Measurements from ENCODE around the gene PARG. TPM values are rescaled to one million over a fixed set of nuclear protein-coding genes. Genes with fewer than 3 reads are reported as not detected.
"Not testable (repeated sequence)": the region's sequence is repeated elsewhere in the genome, so short reads cannot be mapped to it uniquely, and the experiment has no call there.

The PARG gene
- total RNA-seq (10 to 100 TPM; 25.9 to 45.0 (median 34.5) TPM), polyA plus RNA-seq (1 to 10 TPM; 5.3 to 9.4 (median 5.5) TPM)
- long read RNA-seq, donor 1, partial matches to known transcripts = 6 of 11 reads
- long read RNA-seq, donor 1, other reads (novel, unspliced or antisense) = 5 of 11 reads
- long read RNA-seq, donor 2 = 0 reads

DNA sequence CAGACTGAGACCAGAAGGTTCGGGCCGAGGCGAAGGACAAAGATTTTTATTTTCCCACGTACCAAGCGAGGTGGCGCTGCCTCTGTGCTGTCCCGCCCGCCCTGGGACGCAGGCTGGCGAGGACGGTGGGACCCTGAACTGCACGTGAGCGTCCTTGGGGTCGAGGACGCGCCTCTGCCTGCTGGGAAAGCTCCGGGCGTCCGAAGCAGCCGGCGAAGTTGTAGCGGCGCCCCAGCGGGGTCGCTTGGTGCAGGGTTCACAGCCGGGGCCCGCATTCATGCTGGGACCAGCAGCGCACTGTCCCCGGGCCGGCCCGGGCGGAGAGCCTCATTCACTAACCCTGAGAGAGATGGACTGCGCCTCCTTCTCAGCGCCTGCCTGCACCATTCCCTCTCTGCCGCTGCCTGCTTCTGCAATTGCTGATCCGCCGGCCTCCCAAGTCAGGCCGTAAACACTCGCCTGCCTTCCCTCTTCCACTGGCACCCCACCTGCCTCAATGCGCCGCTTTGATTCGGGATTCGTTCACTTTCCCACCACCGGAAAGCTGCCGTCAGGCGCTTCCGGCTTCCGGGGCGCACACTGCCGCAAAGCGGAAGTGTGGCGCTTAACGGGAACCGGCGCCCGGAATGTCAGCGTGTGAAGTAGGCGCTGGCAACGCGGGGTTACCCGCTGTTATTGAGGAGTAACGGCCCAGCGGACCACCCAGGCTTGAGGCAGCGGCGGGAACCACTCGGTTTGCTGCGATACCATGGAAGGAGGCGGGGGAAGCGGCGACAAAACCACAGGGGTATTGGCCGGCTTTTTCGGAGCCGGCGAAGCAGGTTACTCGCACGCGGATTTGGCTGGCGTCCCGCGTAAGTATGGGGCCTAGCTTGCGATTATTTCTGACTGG is at the start of gene PARG, which contains the start of gene TIMM23B:
Gene PARG (minus strand): TSS at position 581 of the 892 bp plus-strand sequence. CDS start 302 bp downstream, at position 279.
Gene TIMM23B (plus strand): TSS at position 607 of the 892 bp plus-strand sequence. CDS start 142 bp downstream, at position 749.
- peak; percentile 95 for DNase-seq
- H3K27ac ChIP-seq = peak within 1 kb of the TSS; percentile 56 to 87 (median 84)
- peak; percentile 87 to 92 (median 90) for TF ChIP-seq POLR2AphosphoS5 (IDR thresholded peaks at IDR 0.05)
- TF ChIP-seq, protein P1, sequence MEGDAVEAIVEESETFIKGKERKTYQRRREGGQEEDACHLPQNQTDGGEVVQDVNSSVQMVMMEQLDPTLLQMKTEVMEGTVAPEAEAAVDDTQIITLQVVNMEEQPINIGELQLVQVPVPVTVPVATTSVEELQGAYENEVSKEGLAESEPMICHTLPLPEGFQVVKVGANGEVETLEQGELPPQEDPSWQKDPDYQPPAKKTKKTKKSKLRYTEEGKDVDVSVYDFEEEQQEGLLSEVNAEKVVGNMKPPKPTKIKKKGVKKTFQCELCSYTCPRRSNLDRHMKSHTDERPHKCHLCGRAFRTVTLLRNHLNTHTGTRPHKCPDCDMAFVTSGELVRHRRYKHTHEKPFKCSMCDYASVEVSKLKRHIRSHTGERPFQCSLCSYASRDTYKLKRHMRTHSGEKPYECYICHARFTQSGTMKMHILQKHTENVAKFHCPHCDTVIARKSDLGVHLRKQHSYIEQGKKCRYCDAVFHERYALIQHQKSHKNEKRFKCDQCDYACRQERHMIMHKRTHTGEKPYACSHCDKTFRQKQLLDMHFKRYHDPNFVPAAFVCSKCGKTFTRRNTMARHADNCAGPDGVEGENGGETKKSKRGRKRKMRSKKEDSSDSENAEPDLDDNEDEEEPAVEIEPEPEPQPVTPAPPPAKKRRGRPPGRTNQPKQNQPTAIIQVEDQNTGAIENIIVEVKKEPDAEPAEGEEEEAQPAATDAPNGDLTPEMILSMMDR (IDR thresholded peaks at IDR 0.05 in 8 of 11, conservative IDR thresholded peaks at IDR 0.05 in 3 of 11) = peak in 1 of 11 experiments; percentile 10
- 0 to 1% (median 0%) methylated on average over 57 to 81 of the region's 81 CpGs for WGBS, 5 donors
- intact Hi-C loops (cut with DNase I; ENCODE audit: low total_unique reads); H3K27me3 ChIP-seq (replicated peaks in 1 of 7); H3K9me3 ChIP-seq: not testable (repeated sequence)
- H3K4me3 ChIP-seq = peak within 1 kb of the TSS; percentile 73 to 97 (median 92)
- H3K4me1 ChIP-seq = peaks cover 4 to 39% (median 26%) of the 10 kb centered on the region in 6 donors
- peaks cover 0 to 13% (median 0%) of the 10 kb centered on the region in 6 donors for H3K36me3 ChIP-seq

DNA sequence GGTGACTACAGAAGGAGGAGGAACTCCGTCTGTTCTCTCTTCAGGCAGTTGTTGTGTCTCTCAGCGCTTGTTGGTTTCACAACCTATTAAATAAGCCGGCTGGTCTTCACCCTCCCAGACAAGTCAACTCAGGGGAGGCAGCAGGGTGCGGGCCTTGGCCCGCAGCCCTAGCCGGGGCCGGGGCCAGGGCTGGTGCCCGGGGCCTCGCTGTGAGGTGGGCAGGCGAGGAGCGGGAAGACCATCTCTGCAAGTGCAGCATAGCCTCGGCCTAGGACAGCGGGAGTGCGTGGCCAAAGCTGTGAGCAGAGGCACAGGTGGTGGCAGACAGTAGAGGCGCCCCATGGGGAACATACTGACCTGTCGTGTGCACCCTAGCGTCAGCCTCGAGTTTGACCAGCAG is 46.5 kb upstream of the PARG start, which contains the start of gene AGAP6:
Gene AGAP6 (plus strand): TSS at position 31 of the 400 bp plus-strand sequence. CDS start 310 bp downstream, at position 341.
- H3K9me3 ChIP-seq; H3K4me1 ChIP-seq; DNase-seq; H3K27ac ChIP-seq; H3K27me3 ChIP-seq (replicated peaks in 1 of 7); H3K4me3 ChIP-seq; intact Hi-C loops (cut with DNase I; ENCODE audit: low total_unique reads): not testable (repeated sequence)
- peaks cover 0 to 18% (median 3%) of the 10 kb centered on the region in 6 donors for H3K36me3 ChIP-seq
- 93 to 99% (median 96%) methylated on average over 5 to 17 of the region's 18 CpGs for WGBS, 5 donors

DNA sequence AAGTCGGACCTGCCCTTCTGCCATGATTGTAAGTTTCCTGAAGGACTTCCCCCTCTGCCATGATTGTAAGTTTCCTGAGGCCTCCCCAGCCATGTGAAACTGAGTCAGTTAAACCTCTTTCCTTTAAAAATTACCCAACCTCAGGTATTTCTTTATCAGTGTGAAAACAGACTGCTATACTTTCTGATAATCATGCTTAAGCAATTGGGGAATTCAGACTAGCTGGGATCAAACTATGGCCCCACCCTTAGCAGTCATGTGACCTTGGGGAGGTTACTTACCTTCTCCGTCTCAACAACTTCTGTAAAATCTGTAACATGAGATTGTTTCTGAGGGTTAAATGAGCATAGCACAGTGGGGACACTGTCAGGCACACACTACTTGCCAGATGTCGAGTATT is 45.4 kb upstream of the PARG start:
- H3K9me3 ChIP-seq; DNase-seq; intact Hi-C loops (cut with DNase I; ENCODE audit: low total_unique reads); H3K27ac ChIP-seq; H3K27me3 ChIP-seq (replicated peaks in 1 of 7); H3K4me3 ChIP-seq; H3K4me1 ChIP-seq: not testable (repeated sequence)
- 72 to 91% (median 76%) methylated on average over 3 of the region's 3 CpGs for WGBS, 5 donors
- H3K36me3 ChIP-seq = peaks cover 0 to 14% (median under 1%) of the 10 kb centered on the region in 6 donors

DNA sequence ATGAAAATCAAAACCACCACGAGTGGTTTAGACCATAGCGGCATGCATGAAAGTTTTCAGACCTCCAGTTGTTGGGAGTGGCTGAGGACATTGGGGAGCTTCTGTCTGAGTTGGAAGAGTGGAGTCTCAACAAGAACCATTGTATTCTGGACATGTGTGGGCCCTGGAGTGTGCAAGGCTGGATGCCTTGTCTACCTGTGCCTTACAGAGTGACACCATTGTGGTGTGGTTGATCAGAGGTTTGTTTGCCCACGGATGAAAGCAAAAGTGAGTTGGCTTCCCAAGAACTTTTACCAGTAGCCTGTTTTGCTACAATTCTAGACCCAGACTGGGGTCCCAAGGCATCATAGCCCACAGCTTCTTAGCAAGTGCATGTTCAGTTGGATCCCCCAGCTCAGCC is 35.9 kb upstream of the PARG start:
- intact Hi-C loops (cut with DNase I; ENCODE audit: low total_unique reads) = not testable (repeated sequence)
- 90 to 97% (median 94%) methylated on average over 3 of the region's 3 CpGs for WGBS, 5 donors

DNA sequence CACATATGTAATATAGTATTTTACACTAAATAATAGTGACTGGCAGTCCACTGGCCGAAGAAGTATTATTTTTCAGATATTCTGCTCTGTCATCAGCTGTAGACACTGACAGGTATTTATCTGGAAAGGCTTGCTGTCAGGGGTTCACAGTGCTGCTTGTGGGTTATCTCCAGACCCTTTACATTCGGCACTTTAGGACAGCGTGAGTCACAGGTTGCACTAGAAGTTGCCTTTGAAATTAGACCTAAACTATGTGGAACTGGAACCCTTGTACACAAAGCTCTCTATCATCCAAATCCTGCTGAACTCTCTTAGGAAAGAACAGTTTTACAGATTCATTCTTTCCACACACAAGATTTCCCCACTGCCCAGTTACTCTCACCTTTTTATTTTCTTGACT is 30.3 kb upstream of the PARG start:
- WGBS, 5 donors = 72 to 96% (median 91%) methylated on average over 3 of the region's 3 CpGs
- H3K4me1 ChIP-seq; DNase-seq; H3K27me3 ChIP-seq (replicated peaks in 1 of 7); H3K4me3 ChIP-seq; H3K27ac ChIP-seq; intact Hi-C loops (cut with DNase I; ENCODE audit: low total_unique reads); H3K9me3 ChIP-seq: not testable (repeated sequence)
- H3K36me3 ChIP-seq = peaks cover 0 to 29% (median 2%) of the 10 kb centered on the region in 6 donors

More for the DNA sequence above, 35.9 kb upstream of the PARG start:
- H3K36me3 ChIP-seq = peaks cover 0 to 29% (median 2%) of the 10 kb centered on the region in 6 donors
- H3K27me3 ChIP-seq (replicated peaks in 1 of 7); H3K4me3 ChIP-seq; H3K4me1 ChIP-seq; H3K27ac ChIP-seq; DNase-seq; H3K9me3 ChIP-seq: not testable (repeated sequence)

DNA sequence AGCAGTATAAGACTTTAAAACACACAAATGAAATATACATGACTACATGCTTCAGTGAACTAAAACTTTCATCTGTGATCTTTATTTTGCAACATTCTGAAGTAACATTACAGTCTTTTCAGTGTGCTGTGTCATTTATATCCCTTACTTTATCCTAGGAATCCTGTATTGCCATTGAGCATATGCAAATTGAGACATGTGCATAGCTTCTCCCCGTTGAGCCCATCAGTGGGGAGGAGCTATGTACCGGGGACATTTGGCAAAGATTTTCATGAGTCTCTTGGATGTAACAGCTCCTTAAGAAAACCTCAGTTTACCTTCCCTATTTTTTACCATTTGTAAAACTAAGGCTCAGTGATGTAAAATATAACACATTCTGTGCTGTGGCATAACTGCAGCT is 29.6 kb upstream of the PARG start:
- H3K9me3 ChIP-seq; intact Hi-C loops (cut with DNase I; ENCODE audit: low total_unique reads); H3K4me3 ChIP-seq; DNase-seq; H3K4me1 ChIP-seq; H3K27ac ChIP-seq; H3K27me3 ChIP-seq (replicated peaks in 1 of 7): not testable (repeated sequence)
- H3K36me3 ChIP-seq = peaks cover 0 to 28% (median 2%) of the 10 kb centered on the region in 6 donors
- 63 to 86% (median 81%) methylated on average over 2 of the region's 2 CpGs for WGBS, 5 donors

- H3K4me3 ChIP-seq; H3K9me3 ChIP-seq; H3K27ac ChIP-seq; H3K27me3 ChIP-seq (replicated peaks in 1 of 7); H3K4me1 ChIP-seq; DNase-seq; intact Hi-C loops (cut with DNase I; ENCODE audit: low total_unique reads): not testable (repeated sequence)
- peaks cover 0 to 24% (median 2%) of the 10 kb centered on the region in 6 donors for H3K36me3 ChIP-seq
- 70 to 100% (median 96%) methylated on average over 2 to 37 of the region's 37 CpGs for WGBS, 5 donors
Measured at GRCh38 chr10:49970331-49970857, 28.6 kb upstream of the PARG start.

GRCh38 chr10:49953122-49953521 is 11.3 kb upstream of the PARG start:
- H3K27ac ChIP-seq; H3K9me3 ChIP-seq; intact Hi-C loops (cut with DNase I; ENCODE audit: low total_unique reads); DNase-seq; H3K27me3 ChIP-seq (replicated peaks in 1 of 7); H3K4me1 ChIP-seq; H3K4me3 ChIP-seq: not testable (repeated sequence)
- WGBS, 5 donors = 63 to 92% (median 73%) methylated on average over 2 to 3 of the region's 3 CpGs
- H3K36me3 ChIP-seq = peaks cover 0 to 56% (median 11%) of the 10 kb centered on the region in 6 donors

DNA sequence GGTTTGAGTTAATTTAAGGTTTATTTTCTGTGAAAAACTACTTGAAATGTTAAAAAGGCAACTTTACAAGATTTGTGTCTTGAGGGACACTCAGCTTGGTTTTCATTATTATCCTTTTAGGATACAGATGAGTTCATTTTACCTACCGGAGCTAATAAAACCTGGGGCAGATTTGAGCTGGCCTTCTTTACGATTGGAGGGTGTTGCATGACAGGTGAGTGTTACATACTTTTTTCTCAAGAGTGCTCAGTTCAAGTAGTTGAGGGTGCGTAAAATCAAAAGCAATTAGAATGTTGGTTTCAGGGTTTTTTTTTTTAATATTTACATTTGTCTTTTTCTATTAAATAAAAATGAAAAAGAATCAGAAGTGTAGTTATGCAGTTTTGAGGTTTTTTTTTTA is 10.2 kb upstream of the PARG start:
- DNase-seq; H3K27ac ChIP-seq; H3K4me1 ChIP-seq; H3K4me3 ChIP-seq; H3K9me3 ChIP-seq; H3K27me3 ChIP-seq (replicated peaks in 1 of 7); intact Hi-C loops (cut with DNase I; ENCODE audit: low total_unique reads): not testable (repeated sequence)
- peaks cover 4 to 57% (median 13%) of the 10 kb centered on the region in 6 donors for H3K36me3 ChIP-seq
- WGBS, 5 donors = 90 to 97% (median 93%) methylated on average over 3 of the region's 3 CpGs
